HepG2 (cell line): ENCODE results near the gene HNF1B. TPM values are rescaled to one million over a fixed set of nuclear protein-coding genes. Genes with fewer than 3 reads are reported as not detected.

Experiments used
- E2F5 ChIP-seq: sonication (generic); formaldehyde crosslinking; conservative IDR thresholded peaks from 2 replicates; pipeline ENCODE4 v1.4.0; 2020; ENCODE audit warnings: missing genetic modification reagents
- GFI1 ChIP-seq: sonication (generic); formaldehyde crosslinking; IDR thresholded peaks from 2 replicates; pipeline ENCODE4 v1.5.0; 2020; ENCODE audit warnings: missing genetic modification reagents, mild to moderate bottlenecking, borderline replicate concordance
- HNF4A ChIP-seq: sonication (generic); formaldehyde crosslinking; IDR thresholded peaks from 2 replicates; pipeline ENCODE4 v1.4.0; 2020; ENCODE audit warnings: missing genetic modification reagents
- HOXA3 ChIP-seq: sonication (generic); formaldehyde crosslinking; IDR thresholded peaks from 2 replicates; pipeline ENCODE4 v1.5.0; 2020; ENCODE audit warnings: missing genetic modification reagents
- HOXD1 ChIP-seq: sonication (generic); formaldehyde crosslinking; IDR thresholded peaks from 2 replicates; pipeline ENCODE4 v1.5.0; 2020; ENCODE audit warnings: missing genetic modification reagents
- MED1 ChIP-seq: sonication (generic); formaldehyde crosslinking; IDR thresholded peaks from 2 replicates; pipeline ENCODE4 v1.4.0; 2020; ENCODE audit warnings: missing genetic modification reagents
- MED8 ChIP-seq: sonication (generic); formaldehyde crosslinking; IDR thresholded peaks from 2 replicates; pipeline ENCODE4 v1.8.1; 2023; ENCODE audit warnings: mild to moderate bottlenecking, missing genetic modification reagents; ENCODE audit not compliant: insufficient replicate concordance
- PRDM15 ChIP-seq: sonication (generic); formaldehyde crosslinking; IDR thresholded peaks from 2 replicates; pipeline ENCODE4 v1.4.0; 2020; ENCODE audit warnings: missing genetic modification reagents
- SRF ChIP-seq: IDR thresholded peaks from 2 replicates; pipeline ENCODE4 v1.6.1; 2011; ENCODE audit warnings: mild to moderate bottlenecking, low read depth, low read length, moderate library complexity
- TAF15 ChIP-seq: fragments of 200-400 bp; formaldehyde crosslinking; IDR thresholded peaks from one replicate; pipeline ENCODE4 v1.6.1; 2018; ENCODE audit warnings: mild to moderate bottlenecking, low read depth, low read length; ENCODE audit not compliant: poor library complexity, severe bottlenecking
- TFE3 ChIP-seq: IDR thresholded peaks from 2 replicates; pipeline ENCODE4 v1.6.1; 2016
- ZBED4 ChIP-seq: sonication (generic); formaldehyde crosslinking; IDR thresholded peaks from 2 replicates; pipeline ENCODE4 v1.4.0; 2020; ENCODE audit warnings: missing genetic modification reagents, borderline replicate concordance
- ZC3H13 ChIP-seq: sonication (generic); formaldehyde crosslinking; IDR thresholded peaks from 2 replicates; pipeline ENCODE4 v1.8.1; 2023; ENCODE audit warnings: mild to moderate bottlenecking, missing genetic modification reagents, moderate library complexity
- ZNF232 ChIP-seq: sonication (generic); formaldehyde crosslinking; IDR thresholded peaks from 2 replicates; pipeline ENCODE4 v1.4.0; 2020; ENCODE audit warnings: missing genetic modification reagents, borderline replicate concordance
- ZNF354B ChIP-seq: sonication (generic); formaldehyde crosslinking; IDR thresholded peaks from 2 replicates; pipeline ENCODE4 v1.8.0; 2022; ENCODE audit warnings: mild to moderate bottlenecking, missing genetic modification reagents
- ZNF530 ChIP-seq: sonication (generic); formaldehyde crosslinking; IDR thresholded peaks from 2 replicates; pipeline ENCODE4 v1.5.0; 2020; ENCODE audit warnings: low read depth, mild to moderate bottlenecking, missing genetic modification reagents
- ZNF547 ChIP-seq: sonication (generic); formaldehyde crosslinking; IDR thresholded peaks from 2 replicates; pipeline ENCODE4 v1.5.1; 2020; ENCODE audit warnings: mild to moderate bottlenecking, missing genetic modification reagents
- ZNF598 ChIP-seq: sonication (generic); formaldehyde crosslinking; IDR thresholded peaks from 2 replicates; pipeline ENCODE4 v1.5.1; 2020; ENCODE audit warnings: mild to moderate bottlenecking, missing genetic modification reagents, borderline replicate concordance
- ZNF766 ChIP-seq: sonication (generic); formaldehyde crosslinking; IDR thresholded peaks from 2 replicates; pipeline ENCODE4 v1.5.0; 2020; ENCODE audit warnings: missing genetic modification reagents, borderline replicate concordance
- polyA plus RNA-seq, 8 experiments: library from polyadenylated mRNA; depleted of rRNA in 3 of 8; stranded (reverse) in 7 of 8; unstranded in 1 of 8; fragments of >200 nt; fragmentation: Illumina TruSeq in 4 of 8; extraction: Trizol in 4 of 8; gene quantifications; 2 replicates each; pipeline versions ENCODE4 v1.2.1 to v1.2.3, GENCODE V29; 2011 to 2016; ENCODE audit warnings: low read depth in 4 of 8, missing spikeins in 1 of 8, mixed read lengths in 1 of 8; ENCODE audit not compliant: insufficient read depth in 1 of 8
- total RNA-seq, 5 experiments: library from RNA; depleted of rRNA; stranded (reverse); fragments of >200 nt; fragmentation: Illumina TruSeq; extraction: Trizol; gene quantifications; 2 replicates each; pipeline ENCODE4 v1.2.3, GENCODE V29; 2016; ENCODE audit warnings: low read depth in 1 of 5

The HNF1B gene
- total and polyA plus RNA-seq, 2 of the 13 experiments (the other 11 are each of a cell fraction or from before 2014, with no cell fraction given), result 1.9 to 5.3 TPM

GRCh38 chr17:37744961-37745800, at the start of gene HNF1B (continued):
- TF ChIP-seq ZBED4 (no peak), TFE3 (CRISPR knock-in tag) (no peak), HNF4A (CRISPR knock-in tag) (peak; percentile 61; the same call in 1 of the 2 replicates), TAF15 (no peak), ZNF232 (peak; percentile 48), E2F5 (CRISPR knock-in tag) (no peak), ZNF354B (no peak), HOXA3 (0 out of 2 replicates have a peak, but pooled peaks have one; percentile 50), SRF (no peak), MED8 (CRISPR knock-in tag) (no peak), MED1 (CRISPR knock-in tag) (peak; percentile 26; the same call in 1 of the 2 replicates), GFI1 (CRISPR knock-in tag) (0 out of 2 replicates have a peak, but pooled peaks have one; percentile 36), ZNF530 (CRISPR knock-in tag) (no peak), HOXD1 (CRISPR knock-in tag) (peak; percentile 59), ZC3H13 (0 out of 2 replicates have a peak, but pooled peaks have one; percentile 47), ZNF766 (CRISPR knock-in tag) (0 out of 2 replicates have a peak, but pooled peaks have one; percentile 37), PRDM15 (peak; percentile 85), ZNF598 (CRISPR knock-in tag) (peak; percentile 96), ZNF547 (0 out of 2 replicates have a peak, but pooled peaks have one; percentile 43)
